HepG2 (cell line): Measurements from ENCODE around the gene CLIC4. TPM values are rescaled to one million over a fixed set of nuclear protein-coding genes. Genes with fewer than 3 reads are reported as not detected.
"Not testable (repeated sequence)": the region's sequence is repeated elsewhere in the genome, so short reads cannot be mapped to it uniquely, and the experiment has no call there.

Source experiments
- ATAC-seq: fragments of 200-7000 bp; cut with Tn5 transposase; 3 replicates; pipeline ENCODE4 v1.9.1; 2020; ENCODE audit warnings: mild to moderate bottlenecking, moderate library complexity
- BruUV-seq: library from RNA; stranded (reverse); fragments of 400-500 nt; replicated peaks from 2 replicates; lab custom pipeline; 2021; lab: Mats Ljungman, UMichigan
- CTCF ChIA-PET: fragments of 300-600 bp; formaldehyde crosslinking; extraction: SDS; loops from one replicate; lab custom pipeline; 2021; ENCODE audit warnings: low total read pairs, inconsistent platforms, low intra/inter-chr PET ratio; lab: Yijun Ruan, JAX
- POLR2A ChIA-PET: fragments of 350-600 bp; sonication (Branson Sonifier 250); formaldehyde crosslinking; loops from one replicate; lab custom pipeline; 2020; ENCODE audit warnings: antibody characterized with exemption, inconsistent platforms; lab: Yijun Ruan, JAX
- DNase-seq: peaks from one replicate; pipeline ENCODE4 v3.0.0-alpha.2; 2015; ENCODE audit warnings: low spot score
- FAIRE-seq: peaks from 3 replicates; lab custom pipeline; 2011; peaks lifted over from hg19 to GRCh38; lab: Jason Lieb, UNC
- H2AFZ ChIP-seq: one replicate; pipeline ENCODE4 v1.6.1; 2011; ENCODE audit warnings: low read length, inconsistent platforms
- H3K27ac ChIP-seq: fragments of 300-600 bp; 3 replicates; pipeline ENCODE4 v1.8.0; 2011; ENCODE audit warnings: mixed run types, mild to moderate bottlenecking, mixed read lengths, low read length, inconsistent platforms; ENCODE audit not compliant: insufficient read depth; ENCODE audit errors: extremely low read length
- H3K27me3 ChIP-seq, 2 experiments: fragments of 200-600 bp in 1 of 2; 2 replicates in 1 of 2; 3 replicates in 1 of 2; pipeline versions ENCODE4 v1.6.0 to v1.8.0; 2011; ENCODE audit warnings: low read length in 2 of 2, mild to moderate bottlenecking in 2 of 2, moderate library complexity in 2 of 2, inconsistent platforms in 1 of 2; ENCODE audit not compliant: insufficient read depth in 2 of 2, control insufficient read depth in 1 of 2
- H3K36me3 ChIP-seq, 2 experiments: fragments of 200-600 bp in 1 of 2; replicated peaks in 1 of 2; 2 replicates in 1 of 2; 3 replicates in 1 of 2; pipeline versions ENCODE4 v1.5.1 to v1.8.0; 2011; ENCODE audit warnings: low read length in 2 of 2, inconsistent platforms in 1 of 2; ENCODE audit not compliant: insufficient read depth in 2 of 2, control insufficient read depth in 1 of 2
- H3K4me1 ChIP-seq: 2 replicates; pipeline ENCODE4 v1.5.1; 2012; ENCODE audit warnings: low read length, inconsistent platforms; ENCODE audit not compliant: insufficient read depth
- H3K4me2 ChIP-seq: 2 replicates; pipeline ENCODE4 v1.6.0; 2011; ENCODE audit warnings: low read depth, low read length, inconsistent platforms
- H3K4me3 ChIP-seq, 3 experiments: fragments of 200-600 bp in 1 of 3; sonication (generic), shearing (Covaris generic) in 1 of 3; replicated peaks in 1 of 3; 2 replicates each; pipeline ENCODE4 v1.5.1; 2011 to 2016; ENCODE audit warnings: low read length in 3 of 3, inconsistent platforms in 2 of 3, low read depth in 2 of 3, mild to moderate bottlenecking in 2 of 3, control low read depth in 1 of 3, mixed read lengths in 1 of 3; ENCODE audit not compliant: insufficient read depth in 1 of 3
- H3K79me2 ChIP-seq: one replicate; pipeline ENCODE4 v1.6.1; 2011; ENCODE audit warnings: low read length, inconsistent platforms; ENCODE audit not compliant: insufficient read depth
- H3K9ac ChIP-seq: 2 replicates; pipeline ENCODE4 v1.6.0; 2011; ENCODE audit warnings: mild to moderate bottlenecking, low read depth, low read length, inconsistent platforms; ENCODE audit not compliant: insufficient read depth
- H3K9me3 ChIP-seq: 2 replicates; pipeline ENCODE4 v1.5.1; 2012; ENCODE audit warnings: mild to moderate bottlenecking, low read length
- H4K20me1 ChIP-seq: 2 replicates; pipeline ENCODE4 v1.6.0; 2011; ENCODE audit warnings: inconsistent platforms, mild to moderate bottlenecking, low read length, moderate library complexity; ENCODE audit not compliant: insufficient read depth
- CREB1 ChIP-seq, 2 experiments: fragments of 450-650 bp in 1 of 2; IDR thresholded peaks; 2 replicates each; pipeline ENCODE4 v1.6.1; 2016 to 2017; ENCODE audit warnings: control low read depth in 1 of 2, mild to moderate bottlenecking in 1 of 2, missing compliant biosample characterization in 1 of 2, missing genetic modification characterization in 1 of 2
- CTCF ChIP-seq: sonication (generic); formaldehyde crosslinking; IDR thresholded peaks from 2 replicates; pipeline ENCODE4 v1.5.0; 2020; ENCODE audit warnings: mild to moderate bottlenecking, missing genetic modification reagents, moderate library complexity
- STAG1 ChIP-seq: sonication (generic); formaldehyde crosslinking; IDR thresholded peaks from 2 replicates; pipeline ENCODE4 v1.4.0; 2020; ENCODE audit warnings: missing genetic modification reagents
- ZNF816 ChIP-seq: sonication (generic); formaldehyde crosslinking; IDR thresholded peaks from 2 replicates; pipeline ENCODE4 v1.8.0; 2022; ENCODE audit warnings: missing genetic modification reagents, mild to moderate bottlenecking, borderline replicate concordance
- WGBS: methylation state at CpG from one replicate; pipeline ENCODE4 v1.1.6; 2017; ENCODE audit warnings: low lambda C conversion rate; 5-methylcytosine and 5-hydroxymethylcytosine counted together
- in situ Hi-C: cut with HindIII; loops from 2 replicates; pipeline ENCODE4 v1.10.0; 2017; ENCODE audit warnings: low pct_unique_long_range_greater_than_20kb; ENCODE audit not compliant: extremely low pct_ligation_motif_present
- intact Hi-C: fragments of 100-400 bp; cut with micrococcal nuclease; formaldehyde crosslinking; loops from one replicate; pipeline ENCODE4 v1.10.0; 2022; ENCODE audit not compliant: unreplicated experiment
- polyA plus RNA-seq, 8 experiments: library from polyadenylated mRNA; depleted of rRNA in 3 of 8; stranded (reverse) in 7 of 8; unstranded in 1 of 8; fragments of >200 nt; fragmentation: Illumina TruSeq in 4 of 8; extraction: Trizol in 4 of 8; gene quantifications; 2 replicates each; pipeline versions ENCODE4 v1.2.1 to v1.2.3, GENCODE V29; 2011 to 2016; ENCODE audit warnings: low read depth in 4 of 8, missing spikeins in 1 of 8, mixed read lengths in 1 of 8; ENCODE audit not compliant: insufficient read depth in 1 of 8
- total RNA-seq, 5 experiments: library from RNA; depleted of rRNA; stranded (reverse); fragments of >200 nt; fragmentation: Illumina TruSeq; extraction: Trizol; gene quantifications; 2 replicates each; pipeline ENCODE4 v1.2.3, GENCODE V29; 2016; ENCODE audit warnings: low read depth in 1 of 5

The CLIC4 gene
- total and polyA plus RNA-seq, 2 of the 13 experiments (the other 11 are each of a cell fraction or from before 2014, with no cell fraction given), result 23.3 to 77.4 TPM

GRCh38 chr1:24779689-24780464, 34.6 kb downstream of the CLIC4 start:
- Histone ChIP-seq H3K9ac (no peak overlapping the region), H3K27ac (no peak overlapping the region), H4K20me1 (no peaks in the 10 kb centered on the region), H3K27me3 (no peaks in the 10 kb centered on the region), H2AFZ (no peak overlapping the region), H3K4me3 (no peak overlapping the region), H3K4me1 (peaks cover 62% of the 10 kb centered on the region), H3K79me2 (peaks cover 75% of the 10 kb centered on the region), H3K9me3 (no peaks in the 10 kb centered on the region), H3K4me2 (no peak overlapping the region), H3K36me3 (no peaks in the 10 kb centered on the region; a peak in 1 of 5 replicates)
- in situ Hi-C loops (no loop called here), intact Hi-C loops (no loop called here)
- no TSS peak for BruUV-seq
- 92% methylated on average over 5 of the region's 5 CpGs for WGBS
- DNase-seq (no peak), ATAC-seq (no peak), FAIRE-seq (no peak)
- ChIA-PET CTCF (no interaction called here), POLR2A (no interaction called here)
- TF ChIP-seq STAG1 (CRISPR knock-in tag), result peak; percentile 15; the same call in 1 of the 2 replicates
- TF ChIP-seq ZNF816, result no peak
- peak; percentile 22; the same call in 1 of the 2 replicates for TF ChIP-seq CTCF (CRISPR knock-in tag)

- DNase-seq; BruUV-seq; H3K9me3 ChIP-seq; H3K4me3 ChIP-seq; ATAC-seq; H3K4me2 ChIP-seq; H4K20me1 ChIP-seq; H3K27ac ChIP-seq; TF ChIP-seq CREB1 (CRISPR knock-in tag; IDR thresholded peaks at IDR 0.05): not testable (repeated sequence)
- WGBS, result 96% methylated on average over 8 of the region's 8 CpGs
- H3K79me2 ChIP-seq, result peaks cover 74% of the 10 kb centered on the region
- TF ChIP-seq CREB1 (IDR thresholded peaks at IDR 0.05), result 0 out of 2 replicates have a peak, but pooled peaks have one; percentile 25
- TF ChIP-seq, all 625 proteins: peak for 1; not testable (repeated sequence) for 624
- H3K4me1 ChIP-seq, result peaks cover 57% of the 10 kb centered on the region
- POLR2A ChIA-PET, intact Hi-C loops, FAIRE-seq, in situ Hi-C loops, H3K9ac ChIP-seq, H3K27me3 ChIP-seq, CTCF ChIA-PET, H2AFZ ChIP-seq, H3K36me3 ChIP-seq: not testable (repeated sequence)
Observed at GRCh38 chr1:24780626-24781025, 35.4 kb downstream of the CLIC4 start.
